Fibroblast of the aortic adventitia (primary cell): Measurements from ENCODE around the gene NRP1. TPM values are rescaled to one million over a fixed set of nuclear protein-coding genes. Genes with fewer than 3 reads are reported as not detected.

Experiments used
- DNase-seq: peaks from one replicate; pipeline ENCODE4 v3.0.0-alpha.2; 2010; ENCODE audit warnings: low read depth
- H3K4me3 ChIP-seq: 2 replicates; pipeline ENCODE4 v1.5.1; 2011; ENCODE audit warnings: low read depth, mild to moderate bottlenecking, control low read depth, low read length, moderate library complexity
- total RNA-seq: library from RNA; depleted of rRNA; stranded (reverse); fragments of >200 nt; gene quantifications from 2 replicates; pipeline ENCODE4 v1.2.3, GENCODE V29; 2012; ENCODE audit warnings: low replicate concordance
- TF ChIP-seq, protein P1 (sequence below): IDR thresholded peaks from 2 replicates; pipeline ENCODE4 v1.5.1; 2011; ENCODE audit warnings: mild to moderate bottlenecking, low read length, control low read depth, inconsistent platforms; ENCODE audit not compliant: insufficient read depth

The NRP1 gene
- total RNA-seq, 1 donor, result 455 TPM

DNA sequence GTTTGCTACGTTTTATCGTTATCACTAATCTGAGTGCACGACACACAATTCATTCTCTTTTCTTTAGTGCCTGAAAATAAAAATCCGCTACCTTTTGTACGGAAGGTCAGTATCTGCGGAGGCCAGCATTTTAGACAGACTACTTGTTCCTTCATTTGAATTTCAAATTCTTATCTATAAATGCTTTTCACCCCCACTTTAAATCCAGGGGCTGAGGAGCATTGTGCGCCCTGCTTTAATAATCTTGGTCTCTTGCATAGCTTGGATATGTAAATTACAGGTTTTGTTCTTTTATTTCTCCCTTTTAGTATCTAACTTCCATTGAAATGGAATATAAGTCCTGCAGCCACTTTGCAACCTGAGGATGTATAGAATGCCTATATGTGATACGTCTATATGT is 44.7 kb downstream of the NRP1 start:
- DNase-seq, result no peak
- no peak overlapping the region for H3K4me3 ChIP-seq
- TF ChIP-seq, protein P1, sequence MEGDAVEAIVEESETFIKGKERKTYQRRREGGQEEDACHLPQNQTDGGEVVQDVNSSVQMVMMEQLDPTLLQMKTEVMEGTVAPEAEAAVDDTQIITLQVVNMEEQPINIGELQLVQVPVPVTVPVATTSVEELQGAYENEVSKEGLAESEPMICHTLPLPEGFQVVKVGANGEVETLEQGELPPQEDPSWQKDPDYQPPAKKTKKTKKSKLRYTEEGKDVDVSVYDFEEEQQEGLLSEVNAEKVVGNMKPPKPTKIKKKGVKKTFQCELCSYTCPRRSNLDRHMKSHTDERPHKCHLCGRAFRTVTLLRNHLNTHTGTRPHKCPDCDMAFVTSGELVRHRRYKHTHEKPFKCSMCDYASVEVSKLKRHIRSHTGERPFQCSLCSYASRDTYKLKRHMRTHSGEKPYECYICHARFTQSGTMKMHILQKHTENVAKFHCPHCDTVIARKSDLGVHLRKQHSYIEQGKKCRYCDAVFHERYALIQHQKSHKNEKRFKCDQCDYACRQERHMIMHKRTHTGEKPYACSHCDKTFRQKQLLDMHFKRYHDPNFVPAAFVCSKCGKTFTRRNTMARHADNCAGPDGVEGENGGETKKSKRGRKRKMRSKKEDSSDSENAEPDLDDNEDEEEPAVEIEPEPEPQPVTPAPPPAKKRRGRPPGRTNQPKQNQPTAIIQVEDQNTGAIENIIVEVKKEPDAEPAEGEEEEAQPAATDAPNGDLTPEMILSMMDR, result no peak

- TF ChIP-seq, protein P1, result no peak
- no peak for DNase-seq
- H3K4me3 ChIP-seq, result no peak overlapping the region
Observed at GRCh38 chr10:33288127-33288526, 46.3 kb downstream of the NRP1 start.

DNA sequence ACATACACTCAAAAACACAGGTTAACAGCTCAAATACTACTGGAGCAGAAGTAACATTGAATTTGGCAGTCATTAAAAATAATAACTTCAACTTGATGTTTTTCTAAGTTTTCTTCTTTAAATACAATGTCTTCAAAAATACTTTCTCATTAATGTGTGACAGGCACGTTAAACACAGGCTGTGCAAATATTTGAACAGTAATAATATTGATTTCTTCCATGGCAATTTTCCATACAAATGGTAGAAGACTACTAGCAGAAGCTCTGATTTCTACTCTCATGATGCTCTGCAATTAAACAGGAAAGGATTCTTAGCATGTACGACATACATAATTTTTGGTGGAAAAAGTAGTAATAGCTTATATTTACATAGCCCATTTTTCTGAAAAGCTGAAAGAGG is 47.4 kb downstream of the NRP1 start:
- no peak overlapping the region for H3K4me3 ChIP-seq
- TF ChIP-seq, protein P1, result no peak
- DNase-seq, result no peak

DNA sequence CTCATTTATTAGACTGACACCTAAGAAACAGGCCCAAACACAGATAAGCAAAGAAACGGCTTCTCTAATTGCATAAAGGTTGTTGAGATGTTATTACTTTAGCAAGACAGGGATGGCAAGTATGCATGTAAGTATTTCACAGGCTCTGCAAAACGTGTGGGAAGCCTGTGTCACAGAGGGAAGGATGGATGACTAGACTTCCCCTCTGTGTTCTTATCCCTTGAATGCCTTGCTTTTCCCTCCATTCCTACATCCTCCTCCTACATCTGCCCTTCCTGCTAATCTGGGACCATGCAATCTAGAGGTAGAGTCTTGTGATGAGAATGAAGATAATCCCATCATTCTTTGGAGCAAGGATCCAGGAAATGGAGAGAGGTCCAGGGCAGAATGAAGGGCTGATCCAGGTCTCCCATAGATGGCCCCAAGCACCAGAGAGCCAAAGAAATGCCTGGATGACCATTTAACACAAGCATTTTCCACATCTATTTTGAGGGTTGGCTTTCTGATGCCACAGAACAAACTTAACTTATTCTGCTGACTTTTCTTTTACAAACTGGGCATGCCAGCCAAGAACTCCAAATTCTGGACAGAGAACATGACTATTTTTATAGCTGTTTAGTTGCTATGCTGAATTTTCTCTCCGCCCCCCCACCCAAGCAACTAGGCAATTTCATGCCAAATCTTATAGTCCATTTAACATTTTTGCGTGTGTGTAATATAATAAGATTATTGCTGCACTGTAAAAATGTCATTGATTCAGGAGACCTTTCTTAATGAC is 48.1 kb downstream of the NRP1 start:
- DNase-seq, result peak; percentile 48
- H3K4me3 ChIP-seq, result no peak overlapping the region
- TF ChIP-seq, protein P1, result no peak

DNA sequence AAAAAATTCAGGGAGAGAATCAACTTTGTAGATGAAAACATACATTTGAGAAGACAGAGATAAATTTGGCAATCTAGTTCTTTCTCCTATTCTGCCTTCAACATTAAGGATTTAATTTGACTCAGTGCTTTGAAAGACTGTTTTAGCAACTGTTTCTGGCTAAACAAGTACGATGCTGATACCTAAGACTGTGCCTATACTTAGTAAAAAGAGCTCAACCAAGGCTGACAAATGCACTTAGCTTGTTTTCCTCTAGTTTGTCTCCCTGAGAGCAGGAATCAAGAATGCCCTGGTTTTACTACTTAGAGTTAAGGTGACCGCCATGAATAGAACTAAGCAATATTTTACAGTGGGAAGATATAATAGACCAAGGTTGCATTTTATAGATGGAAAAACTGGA is 49.5 kb downstream of the NRP1 start:
- DNase-seq, result no peak
- TF ChIP-seq, protein P1, result no peak
- no peak overlapping the region for H3K4me3 ChIP-seq

- TF ChIP-seq, protein P1, result no peak
- H3K4me3 ChIP-seq, result no peak overlapping the region
- peak; percentile 68 for DNase-seq
Observed at GRCh38 chr10:33279811-33280602, 54.5 kb downstream of the NRP1 start.
